GM23248 (cell line): ENCODE measurements around the gene AGRN.

Experiments
- EZH2 ChIP-seq: fragments of 200-600 bp; sonication (generic); IDR thresholded peaks from 2 replicates; pipeline ENCODE4 v1.6.1; 2018; ENCODE audit warnings: antibody characterized with exemption, mild to moderate bottlenecking; ENCODE audit not compliant: insufficient read depth, poor library complexity, severe bottlenecking
- EZH2phosphoT487 ChIP-seq: fragments of 200-600 bp; sonication (generic); IDR thresholded peaks from 2 replicates; pipeline ENCODE4 v1.6.1; 2018; ENCODE audit warnings: antibody characterized with exemption, moderate library complexity, mild to moderate bottlenecking, low read depth; ENCODE audit not compliant: insufficient read depth

- TF ChIP-seq EZH2 (no peak), EZH2phosphoT487 (no peak)
These were observed 54.8 kb downstream of the AGRN start for GRCh38 chr1:1074631-1075147.
